Measurements from ENCODE around the gene MAP3K5. TPM values are rescaled to one million over a fixed set of nuclear protein-coding genes. Genes with fewer than 3 reads are reported as not detected.

MAP3K5 gene
- total and polyA plus RNA-seq, 9 of the 15 experiments (the other 6 are each of a cell fraction or from before 2014, with no cell fraction given): 2.2 to 13.0 (median 9.9) TPM

DNA sequence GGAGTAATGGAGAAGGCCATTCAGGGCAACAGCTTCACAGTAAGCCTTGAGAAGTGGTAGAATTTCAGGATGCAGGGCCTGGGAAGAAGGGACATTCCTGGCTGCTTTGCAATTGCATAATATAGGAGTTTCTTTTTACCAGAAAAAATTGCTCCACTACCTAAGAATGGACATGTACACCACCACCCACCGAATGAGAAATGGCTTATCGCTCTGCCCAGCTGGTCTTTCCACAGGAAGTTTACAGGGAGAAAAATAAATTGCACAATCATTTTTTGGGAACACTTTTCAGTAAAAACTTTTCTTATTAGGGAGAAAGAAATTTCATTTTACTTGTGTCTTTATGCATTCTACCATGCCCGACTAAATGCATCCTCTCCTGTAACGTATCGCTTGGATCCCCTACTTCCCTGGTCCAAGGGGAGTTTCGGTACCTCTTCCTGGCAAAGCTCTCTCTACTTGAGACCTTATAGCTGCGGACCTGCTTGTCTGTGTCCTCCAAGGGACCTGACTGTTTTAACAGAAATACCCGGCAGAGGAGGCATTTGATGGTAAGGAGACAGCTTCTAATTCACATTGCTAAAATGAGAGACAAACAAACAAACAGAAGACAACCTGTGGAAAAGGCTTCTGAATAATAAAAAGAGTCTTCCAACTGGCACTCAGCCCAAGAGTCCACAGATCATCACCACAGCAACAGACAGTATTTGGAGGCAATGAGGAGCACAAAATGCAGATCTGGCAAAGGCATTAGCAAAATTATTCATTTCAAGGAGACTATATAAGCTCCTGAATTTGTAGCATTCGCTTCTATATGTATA is 54.2 kb downstream of the MAP3K5 start (continued):
- TF ChIP-seq NFE2 (IDR thresholded peaks at IDR 0.05; ENCODE audit: low read depth) (0 out of 2 replicates have a peak, but pooled peaks have one; percentile 20), SMAD2 (IDR thresholded peaks at IDR 0.05; ENCODE audit: low read depth, low read length) (no peak), RFX1 (IDR thresholded peaks at IDR 0.05) (peak; percentile 64), ETV1 (tag; conservative IDR thresholded peaks at IDR 0.05; ENCODE audit: low read depth) (peak; percentile 74), RBBP5 (IDR thresholded peaks at IDR 0.05; ENCODE audit: borderline replicate concordance, insufficient read depth, low read length, poor library complexity, severe bottlenecking) (peak; percentile 43), ZZZ3 (IDR thresholded peaks at IDR 0.05) (no peak), TRIM28 (IDR thresholded peaks at IDR 0.05) (no peak), ZNF785 (CRISPR knock-in tag; IDR thresholded peaks at IDR 0.05) (no peak), GABPA (tag; conservative IDR thresholded peaks at IDR 0.05; ENCODE audit: low read depth) (peak; percentile 47; the same call in 1 of the 2 replicates), SMARCE1 (IDR thresholded peaks at IDR 0.05) (peak; percentile 78), NFIC (IDR thresholded peaks at IDR 0.05) (peak; percentile 38; the same call in 1 of the 2 replicates), CBFA2T3 (IDR thresholded peaks at IDR 0.05) (peak; percentile 69), JUND (IDR thresholded peaks at IDR 0.05; ENCODE audit: borderline replicate concordance, low read depth, low read length) (peak; percentile 16; the same call in 1 of the 2 replicates), JUND (tag; IDR thresholded peaks at IDR 0.05; ENCODE audit: borderline replicate concordance, low read depth, low read length) (no peak), NFRKB (IDR thresholded peaks at IDR 0.05; ENCODE audit: low read depth) (peak; percentile 17; the same call in 1 of the 2 replicates), HLTF (IDR thresholded peaks at IDR 0.05) (no peak), ZBTB8A (IDR thresholded peaks at IDR 0.05; ENCODE audit: partially characterized antibody) (no peak), CEBPG (CRISPR knock-in tag; IDR thresholded peaks at IDR 0.05) (peak; percentile 77), CEBPG (tag; conservative IDR thresholded peaks at IDR 0.05 in 1 of 2, IDR thresholded peaks at IDR 0.05 in 1 of 2) (peak; percentile 96), TAL1 (IDR thresholded peaks at IDR 0.05) (peak; percentile 73)
- TF ChIP-seq, protein P1, sequence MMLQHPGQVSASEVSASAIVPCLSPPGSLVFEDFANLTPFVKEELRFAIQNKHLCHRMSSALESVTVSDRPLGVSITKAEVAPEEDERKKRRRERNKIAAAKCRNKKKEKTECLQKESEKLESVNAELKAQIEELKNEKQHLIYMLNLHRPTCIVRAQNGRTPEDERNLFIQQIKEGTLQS (IDR thresholded peaks at IDR 0.05): peak; percentile 66
- TF ChIP-seq, protein P1 (CRISPR knock-in tag; conservative IDR thresholded peaks at IDR 0.05): no peak
- TF ChIP-seq, protein P2, sequence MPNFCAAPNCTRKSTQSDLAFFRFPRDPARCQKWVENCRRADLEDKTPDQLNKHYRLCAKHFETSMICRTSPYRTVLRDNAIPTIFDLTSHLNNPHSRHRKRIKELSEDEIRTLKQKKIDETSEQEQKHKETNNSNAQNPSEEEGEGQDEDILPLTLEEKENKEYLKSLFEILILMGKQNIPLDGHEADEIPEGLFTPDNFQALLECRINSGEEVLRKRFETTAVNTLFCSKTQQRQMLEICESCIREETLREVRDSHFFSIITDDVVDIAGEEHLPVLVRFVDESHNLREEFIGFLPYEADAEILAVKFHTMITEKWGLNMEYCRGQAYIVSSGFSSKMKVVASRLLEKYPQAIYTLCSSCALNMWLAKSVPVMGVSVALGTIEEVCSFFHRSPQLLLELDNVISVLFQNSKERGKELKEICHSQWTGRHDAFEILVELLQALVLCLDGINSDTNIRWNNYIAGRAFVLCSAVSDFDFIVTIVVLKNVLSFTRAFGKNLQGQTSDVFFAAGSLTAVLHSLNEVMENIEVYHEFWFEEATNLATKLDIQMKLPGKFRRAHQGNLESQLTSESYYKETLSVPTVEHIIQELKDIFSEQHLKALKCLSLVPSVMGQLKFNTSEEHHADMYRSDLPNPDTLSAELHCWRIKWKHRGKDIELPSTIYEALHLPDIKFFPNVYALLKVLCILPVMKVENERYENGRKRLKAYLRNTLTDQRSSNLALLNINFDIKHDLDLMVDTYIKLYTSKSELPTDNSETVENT (CRISPR knock-in tag; IDR thresholded peaks at IDR 0.05): no peak
- TF ChIP-seq, protein P3, sequence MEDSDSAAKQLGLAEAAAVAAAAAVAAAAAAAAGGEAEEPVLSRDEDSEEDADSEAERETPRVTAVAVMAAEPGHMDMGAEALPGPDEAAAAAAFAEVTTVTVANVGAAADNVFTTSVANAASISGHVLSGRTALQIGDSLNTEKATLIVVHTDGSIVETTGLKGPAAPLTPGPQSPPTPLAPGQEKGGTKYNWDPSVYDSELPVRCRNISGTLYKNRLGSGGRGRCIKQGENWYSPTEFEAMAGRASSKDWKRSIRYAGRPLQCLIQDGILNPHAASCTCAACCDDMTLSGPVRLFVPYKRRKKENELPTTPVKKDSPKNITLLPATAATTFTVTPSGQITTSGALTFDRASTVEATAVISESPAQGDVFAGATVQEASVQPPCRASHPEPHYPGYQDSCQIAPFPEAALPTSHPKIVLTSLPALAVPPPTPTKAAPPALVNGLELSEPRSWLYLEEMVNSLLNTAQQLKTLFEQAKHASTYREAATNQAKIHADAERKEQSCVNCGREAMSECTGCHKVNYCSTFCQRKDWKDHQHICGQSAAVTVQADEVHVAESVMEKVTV (CRISPR knock-in tag; IDR thresholded peaks at IDR 0.05): 0 out of 2 replicates have a peak, but pooled peaks have one; percentile 1
